ENCODE measurements around the gene SPRR3. TPM values are rescaled to one million over a fixed set of nuclear protein-coding genes. Genes with fewer than 3 reads are reported as not detected.

Gene SPRR3
- total and polyA plus RNA-seq, 4 donors = 0.61 TPM; not detected in 3

GRCh38 chr1:152981146-152981871 lies 20.2 kb upstream of the SPRR3 start:
- no peaks in the 10 kb centered on the region for H3K36me3 ChIP-seq (ENCODE audit: control insufficient read depth in 4 of 4, insufficient read depth in 3 of 4, low read depth in 1 of 4, low read length in 3 of 4)
- no peak for TF ChIP-seq RAD21 (IDR thresholded peaks at IDR 0.05)
- TF ChIP-seq NR2F2 (IDR thresholded peaks at IDR 0.05) = no peak
- no peak for TF ChIP-seq RXRA (IDR thresholded peaks at IDR 0.05)
- TF ChIP-seq ZBTB33 (IDR thresholded peaks at IDR 0.05) = no peak
- no peak for TF ChIP-seq SP1 (IDR thresholded peaks at IDR 0.05)
- TF ChIP-seq YY1 (IDR thresholded peaks at IDR 0.05) = no peak
- H3K27me3 ChIP-seq (ENCODE audit: control insufficient read depth in 4 of 4, insufficient read depth in 4 of 4, low read length in 3 of 4) = no peaks in the 10 kb centered on the region
- no peak for DNase-seq (ENCODE audit: low spot score)
- no peaks in the 10 kb centered on the region for H3K4me1 ChIP-seq (ENCODE audit: control insufficient read depth in 4 of 4, insufficient read depth in 4 of 4, low read length in 3 of 4)
- H3K9me3 ChIP-seq (ENCODE audit: control insufficient read depth in 4 of 4, low read length in 3 of 4) = no peaks in the 10 kb centered on the region
- no peak overlapping the region for H3K27ac ChIP-seq (ENCODE audit: low read depth in 1 of 2, low read length in 2 of 2)
- H3K9ac ChIP-seq (ENCODE audit: low read depth in 1 of 2, low read length in 2 of 2) = no peak overlapping the region
- WGBS = 75% methylated on average over 6 of the region's 6 CpGs
- H3K4me3 ChIP-seq (ENCODE audit: low read depth in 1 of 3, low read length in 3 of 3) = no peak overlapping the region

- H3K27ac ChIP-seq (ENCODE audit: low read depth in 1 of 2, low read length in 2 of 2) = no peak overlapping the region
- no peaks in the 10 kb centered on the region for H3K27me3 ChIP-seq (ENCODE audit: control insufficient read depth in 4 of 4, insufficient read depth in 4 of 4, low read length in 3 of 4)
- TF ChIP-seq ZBTB33 (IDR thresholded peaks at IDR 0.05) (no peak), CTCF (IDR thresholded peaks at IDR 0.05; ENCODE audit: low read depth, low read length, missing input control) (no peak), FOXA2 (IDR thresholded peaks at IDR 0.05) (no peak), TAF1 (conservative IDR thresholded peaks at IDR 0.05) (no peak), HNF4A (conservative IDR thresholded peaks at IDR 0.05) (no peak), REST (IDR thresholded peaks at IDR 0.05) (no peak), NR2F2 (IDR thresholded peaks at IDR 0.05) (no peak), EGR1 (IDR thresholded peaks at IDR 0.05; ENCODE audit: low read depth in 2 of 2) (no peak)
- H3K9ac ChIP-seq (ENCODE audit: low read depth in 1 of 2, low read length in 2 of 2) = no peak overlapping the region
- WGBS = 79% methylated on average over 4 of the region's 4 CpGs
- no peaks in the 10 kb centered on the region for H3K4me1 ChIP-seq (ENCODE audit: control insufficient read depth in 4 of 4, insufficient read depth in 4 of 4, low read length in 3 of 4)
- DNase-seq (ENCODE audit: low spot score) = no peak
- no peaks in the 10 kb centered on the region for H3K36me3 ChIP-seq (ENCODE audit: control insufficient read depth in 4 of 4, insufficient read depth in 3 of 4, low read depth in 1 of 4, low read length in 3 of 4)
- H3K9me3 ChIP-seq (ENCODE audit: control insufficient read depth in 4 of 4, low read length in 3 of 4) = no peaks in the 10 kb centered on the region
- H3K4me3 ChIP-seq (ENCODE audit: low read depth in 1 of 3, low read length in 3 of 3) = no peak overlapping the region
These were observed 19.5 kb upstream of the SPRR3 start for GRCh38 chr1:152982076-152982475.
